HL-60/S4 treated with phorbol 12-myristate 13-acetate at 8.2 ng/mL for 4 days and 3 days (cell line): ENCODE results near the gene SLC25A47.
"Not testable (repeated sequence)": the region's sequence is repeated elsewhere in the genome, so short reads cannot be mapped to it uniquely, and the experiment has no call there.

ENCODE experiments used
- in situ Hi-C: fragments of 300-500 bp; cut with MboI; formaldehyde crosslinking; loops from 2 replicates; pipeline ENCODE4 v1.15.0; 2022; ENCODE audit warnings: low sequenced_read_pairs

Gene SLC25A47

GRCh38 chr14:100342826-100343225 is 19.7 kb downstream of the SLC25A47 start:
- in situ Hi-C loops: not testable (repeated sequence)

- in situ Hi-C loops: not testable (repeated sequence)
These were observed 21.5 kb downstream of the SLC25A47 start for GRCh38 chr14:100344657-100345056.

- in situ Hi-C loops: no loop called here
These were observed 22.6 kb downstream of the SLC25A47 start for GRCh38 chr14:100345711-100346110.

- in situ Hi-C loops: no loop called here
These were observed 23.4 kb downstream of the SLC25A47 start for GRCh38 chr14:100346306-100347091.

GRCh38 chr14:100348253-100348729 is 25.2 kb downstream of the SLC25A47 start:
- in situ Hi-C loops: no loop called here

GRCh38 chr14:100348784-100349685 is 25.9 kb downstream of the SLC25A47 start:
- in situ Hi-C loops: no loop called here

- in situ Hi-C loops: no loop called here
These were observed 27.3 kb downstream of the SLC25A47 start for GRCh38 chr14:100350276-100350926.

GRCh38 chr14:100350986-100351385 is 27.8 kb downstream of the SLC25A47 start:
- in situ Hi-C loops: no loop called here

GRCh38 chr14:100358396-100358795 is 35.3 kb downstream of the SLC25A47 start:
- in situ Hi-C loops: no loop called here

- in situ Hi-C loops: no loop called here
These were observed 36.0 kb downstream of the SLC25A47 start for GRCh38 chr14:100359111-100359510.

GRCh38 chr14:100359881-100360280 is 36.7 kb downstream of the SLC25A47 start:
- in situ Hi-C loops: no loop called here

GRCh38 chr14:100361626-100362025 is 38.5 kb downstream of the SLC25A47 start:
- in situ Hi-C loops: no loop called here

GRCh38 chr14:100362311-100362927 is 39.3 kb downstream of the SLC25A47 start:
- in situ Hi-C loops: no loop called here

- in situ Hi-C loops: no loop called here
These were observed 39.9 kb downstream of the SLC25A47 start for GRCh38 chr14:100363053-100363452.

GRCh38 chr14:100364403-100364802 is 41.3 kb downstream of the SLC25A47 start:
- in situ Hi-C loops: no loop called here

- in situ Hi-C loops: no loop called here
These were observed 42.6 kb downstream of the SLC25A47 start for GRCh38 chr14:100365741-100366140.

GRCh38 chr14:100369019-100369418 is 45.9 kb downstream of the SLC25A47 start:
- in situ Hi-C loops: no loop called here

GRCh38 chr14:100370003-100370402 is 46.9 kb downstream of the SLC25A47 start:
- in situ Hi-C loops: no loop called here

- in situ Hi-C loops: no loop called here
These were observed 48.6 kb downstream of the SLC25A47 start for GRCh38 chr14:100371773-100372172.

GRCh38 chr14:100372357-100373048 is 49.4 kb downstream of the SLC25A47 start:
- in situ Hi-C loops: no loop called here
